ENCODE measurements around the gene PARVA.

The PARVA gene

GRCh38 chr11:12524865-12525264 is 147.5 kb downstream of the PARVA start:
- H3K4me3 ChIP-seq (ENCODE audit: low read depth, low read length): no peak overlapping the region
- no peak for TF ChIP-seq CTCF (IDR thresholded peaks at IDR 0.05; ENCODE audit: low read depth, low read length, missing control alignments)
- DNase-seq (ENCODE audit: low read depth): no peak

GRCh38 chr11:12525466-12526055 is 148.2 kb downstream of the PARVA start:
- TF ChIP-seq CTCF (IDR thresholded peaks at IDR 0.05; ENCODE audit: low read depth, low read length, missing control alignments): no peak
- no peak overlapping the region for H3K4me3 ChIP-seq (ENCODE audit: low read depth, low read length)
- DNase-seq (ENCODE audit: low read depth): no peak

- no peak for TF ChIP-seq CTCF (IDR thresholded peaks at IDR 0.05; ENCODE audit: low read depth, low read length, missing control alignments)
- H3K4me3 ChIP-seq (ENCODE audit: low read depth, low read length): no peak overlapping the region
- DNase-seq (ENCODE audit: low read depth): no peak
Observed at GRCh38 chr11:12526789-12527188, 149.4 kb downstream of the PARVA start.

GRCh38 chr11:12528487-12528886 is 151.1 kb downstream of the PARVA start:
- TF ChIP-seq CTCF (IDR thresholded peaks at IDR 0.05; ENCODE audit: low read depth, low read length, missing control alignments): no peak
- no peak for DNase-seq (ENCODE audit: low read depth)
- H3K4me3 ChIP-seq (ENCODE audit: low read depth, low read length): no peak overlapping the region

- TF ChIP-seq CTCF (IDR thresholded peaks at IDR 0.05; ENCODE audit: low read depth, low read length, missing control alignments): no peak
- H3K4me3 ChIP-seq (ENCODE audit: low read depth, low read length): no peak overlapping the region
Observed at GRCh38 chr11:12529041-12529440, 151.7 kb downstream of the PARVA start.

GRCh38 chr11:12529793-12530192 is 152.4 kb downstream of the PARVA start:
- no peak for DNase-seq (ENCODE audit: low read depth)
- no peak for TF ChIP-seq CTCF (IDR thresholded peaks at IDR 0.05; ENCODE audit: low read depth, low read length, missing control alignments)
- H3K4me3 ChIP-seq (ENCODE audit: low read depth, low read length): no peak overlapping the region

More at GRCh38 chr11:12529041-12529440, 151.7 kb downstream of the PARVA start:
- DNase-seq (ENCODE audit: low read depth): no peak

GRCh38 chr11:12531020-12531419 is 153.6 kb downstream of the PARVA start:
- DNase-seq (ENCODE audit: low read depth): no peak
- H3K4me3 ChIP-seq (ENCODE audit: low read depth, low read length): no peak overlapping the region
- no peak for TF ChIP-seq CTCF (IDR thresholded peaks at IDR 0.05; ENCODE audit: low read depth, low read length, missing control alignments)
